Effector CD4-positive, alpha-beta T cell (primary cell): ENCODE measurements around the gene HTR6.

Experiments
- DNase-seq: peaks from one replicate; pipeline ENCODE4 v3.0.0-alpha.2; 2020

Gene HTR6

GRCh38 chr1:19639999-19640362, 24.7 kb upstream of the HTR6 start:
- no peak for DNase-seq

GRCh38 chr1:19640363-19641316, 24.0 kb upstream of the HTR6 start:
- DNase-seq, result no peak

- DNase-seq, result no peak
Observed at GRCh38 chr1:19643121-19643520, 21.6 kb upstream of the HTR6 start.

DNA sequence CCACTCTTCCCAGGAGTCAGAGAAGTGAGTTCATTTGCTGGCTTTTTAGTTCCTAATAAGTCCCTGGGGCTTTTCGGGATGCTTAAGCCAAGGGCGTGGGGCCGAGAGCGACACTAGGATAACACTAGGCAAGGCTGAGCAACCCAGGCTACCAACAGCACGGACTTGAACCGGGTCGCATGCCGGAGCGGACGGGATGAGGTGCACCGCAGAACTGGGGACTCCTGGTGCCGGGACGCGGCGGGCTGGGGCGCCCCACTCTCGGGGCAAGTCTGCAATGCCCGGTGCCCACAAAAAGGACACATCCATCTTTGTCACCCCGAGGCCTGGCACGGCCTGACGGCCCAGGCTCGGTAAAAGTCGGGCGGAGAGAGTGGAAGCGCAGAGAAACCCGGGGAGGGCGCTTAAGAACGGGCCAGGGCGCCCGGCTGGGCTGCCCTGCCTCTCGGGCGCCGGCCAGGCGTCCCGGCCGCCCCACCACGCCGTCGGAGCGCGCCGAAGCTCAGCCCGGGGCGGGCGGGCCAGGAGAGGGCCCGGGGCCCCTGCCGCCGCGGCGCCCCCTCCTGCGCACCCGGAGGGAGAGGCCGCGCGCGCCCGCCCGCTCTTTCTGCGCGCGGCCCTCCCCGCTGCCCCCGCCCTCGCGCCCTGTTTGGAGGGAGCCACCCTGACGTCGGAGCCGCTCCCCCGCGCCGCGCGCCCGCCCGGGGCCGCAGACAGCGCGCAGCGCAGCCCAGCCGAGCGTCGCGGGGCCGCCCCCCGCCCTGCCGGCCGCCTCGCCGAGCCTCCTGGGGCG, 20.9 kb upstream of the HTR6 start, which contains the start of gene NBL1:
NBL1 (plus strand) TSS at position 710 of the 793 bp plus-strand sequence. CDS start 10,720 bp downstream, outside the sequence.
- peak; percentile 58 for DNase-seq

DNA sequence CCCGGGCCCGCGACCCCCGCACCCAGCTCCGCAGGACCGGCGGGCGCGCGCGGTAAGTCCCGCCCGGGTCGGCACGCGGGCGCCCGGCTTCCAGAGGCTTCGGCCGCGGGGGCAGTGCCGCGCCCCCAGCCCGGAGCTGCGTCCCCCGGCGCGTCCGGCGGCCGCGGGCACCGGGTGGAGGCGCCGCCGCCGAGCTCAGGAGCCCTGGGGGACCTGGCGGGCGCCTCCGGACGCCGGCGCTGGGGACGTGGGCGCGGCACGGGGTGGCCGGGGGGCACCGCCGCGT, 20.3 kb upstream of the HTR6 start:
- DNase-seq, result no peak

- no peak for DNase-seq
Observed at GRCh38 chr1:19644681-19645410, 19.8 kb upstream of the HTR6 start.

- DNase-seq, result no peak
Observed at GRCh38 chr1:19645411-19646251, 19.0 kb upstream of the HTR6 start.

- DNase-seq, result no peak
Observed at GRCh38 chr1:19646377-19647319, 18.0 kb upstream of the HTR6 start.

GRCh38 chr1:19647643-19648042, 17.0 kb upstream of the HTR6 start:
- no peak for DNase-seq

- no peak for DNase-seq
Observed at GRCh38 chr1:19648239-19648638, 16.4 kb upstream of the HTR6 start.

DNA sequence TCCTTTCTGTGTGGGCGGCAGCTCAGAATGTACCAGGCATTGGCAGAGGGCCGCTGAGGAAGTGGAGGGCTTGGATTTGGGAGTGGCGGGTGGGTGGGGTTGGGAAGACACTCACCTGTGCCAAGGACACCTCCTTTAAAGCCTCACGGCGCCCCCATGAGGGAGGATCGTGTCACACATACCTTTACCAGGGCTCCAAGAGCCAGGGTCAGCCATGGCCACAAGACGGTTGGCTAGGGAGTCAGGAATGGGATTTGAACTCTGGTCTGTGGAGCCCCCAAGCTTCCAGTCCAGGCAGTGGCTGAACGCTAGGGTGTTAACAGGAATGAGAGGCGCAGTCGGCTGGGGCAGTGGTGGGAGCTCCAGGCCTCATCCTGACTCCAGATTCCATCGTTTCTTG, 16.0 kb upstream of the HTR6 start:
- DNase-seq, result no peak

GRCh38 chr1:19650416-19651140, 14.1 kb upstream of the HTR6 start:
- DNase-seq, result no peak

DNA sequence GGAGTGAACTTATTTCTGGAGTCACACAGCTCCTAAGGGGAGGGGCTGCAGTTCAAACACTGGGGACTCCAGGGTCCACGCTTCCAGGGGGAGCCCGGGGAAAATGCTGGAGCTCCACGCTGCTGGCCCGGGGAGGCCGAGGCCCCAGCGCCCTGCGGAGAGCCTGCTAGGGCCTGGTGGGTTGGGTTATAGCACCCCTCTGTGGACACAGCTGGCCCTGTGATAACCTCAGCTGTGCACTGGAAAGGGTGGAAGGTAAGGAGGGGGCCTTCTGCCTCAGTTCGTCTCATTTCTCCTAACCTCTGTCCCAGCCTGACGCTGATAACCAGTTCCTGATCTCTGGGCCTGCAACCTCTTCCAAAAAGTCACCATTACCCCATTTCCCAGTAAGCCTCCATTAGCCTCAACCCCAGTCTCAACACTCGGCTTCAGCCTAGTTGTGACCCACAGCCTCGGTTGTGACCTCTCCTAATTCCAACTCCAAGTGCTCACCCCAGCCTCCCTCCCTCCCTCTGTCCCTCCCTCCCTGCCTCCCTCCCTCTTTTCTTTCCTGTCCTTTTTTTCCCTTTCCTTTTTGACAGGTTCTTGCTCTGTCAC, 13.4 kb upstream of the HTR6 start:
- peak; percentile 36 for DNase-seq

DNA sequence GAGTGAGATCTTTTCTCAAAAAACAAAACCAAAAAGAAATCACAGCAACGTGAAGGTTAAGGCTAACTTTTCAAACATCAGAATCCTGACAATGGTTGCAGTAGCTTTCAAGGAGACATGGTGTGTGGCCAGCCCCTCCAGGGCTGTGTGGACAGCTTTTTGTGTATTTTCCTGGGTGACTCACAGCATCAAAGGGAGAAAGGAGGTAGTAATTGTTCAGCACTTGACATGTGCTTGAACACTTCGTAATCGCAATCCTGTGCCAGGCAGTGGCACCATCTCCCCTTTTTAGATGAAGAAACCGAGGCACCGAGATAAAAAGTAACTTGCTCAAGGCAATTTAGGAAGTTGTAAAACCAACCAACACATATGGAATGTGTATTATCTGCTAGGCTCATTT, 10.3 kb upstream of the HTR6 start:
- no peak for DNase-seq

DNA sequence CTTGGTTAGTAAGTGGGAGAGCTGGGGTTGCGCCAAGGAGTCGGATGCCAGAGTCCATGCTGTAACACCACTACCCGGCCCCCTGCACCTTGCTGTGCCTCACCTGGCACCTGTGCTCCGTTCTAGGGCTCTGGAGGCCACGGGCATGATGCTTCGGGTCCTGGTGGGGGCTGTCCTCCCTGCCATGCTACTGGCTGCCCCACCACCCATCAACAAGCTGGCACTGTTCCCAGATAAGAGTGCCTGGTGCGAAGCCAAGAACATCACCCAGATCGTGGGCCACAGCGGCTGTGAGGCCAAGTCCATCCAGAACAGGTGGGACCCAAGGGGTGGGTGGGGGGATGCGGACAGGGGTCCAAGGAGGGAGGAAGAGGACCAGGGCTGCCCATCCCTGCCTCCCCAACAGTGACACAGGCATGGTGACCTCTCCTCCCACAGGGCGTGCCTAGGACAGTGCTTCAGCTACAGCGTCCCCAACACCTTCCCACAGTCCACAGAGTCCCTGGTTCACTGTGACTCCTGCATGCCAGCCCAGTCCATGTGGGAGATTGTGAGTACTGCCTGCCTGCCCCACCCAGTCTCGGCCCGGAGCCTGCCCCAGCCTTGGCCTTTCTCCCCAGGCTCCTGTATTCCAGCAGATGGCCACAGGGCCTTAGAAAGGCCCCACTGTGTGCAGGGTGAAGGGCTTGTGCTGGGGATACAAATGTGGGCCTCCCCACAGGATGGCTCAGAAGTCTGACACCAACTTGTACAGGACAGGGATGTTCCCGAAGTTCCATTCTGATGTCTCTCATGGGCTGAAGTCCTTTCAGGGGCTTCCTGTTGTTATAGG, 9.6 kb upstream of the HTR6 start:
- DNase-seq, result no peak

DNA sequence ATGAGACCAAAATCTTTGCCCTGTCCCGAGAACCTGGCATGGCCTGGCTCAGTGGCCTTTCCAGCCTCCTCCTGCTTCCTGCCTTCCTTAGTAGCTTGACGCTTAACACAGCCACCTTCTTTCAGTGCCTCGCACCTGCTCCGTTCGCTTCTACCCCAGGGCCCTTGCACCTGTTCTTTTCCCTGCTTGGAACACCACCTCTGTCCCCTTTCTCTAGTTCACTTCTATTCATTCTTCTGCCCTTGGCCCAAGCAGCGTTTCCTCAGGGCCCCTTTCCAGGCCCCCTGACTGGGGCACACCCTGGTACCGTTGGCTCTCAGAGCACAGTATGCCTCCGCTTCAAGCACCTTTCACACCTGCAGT, 9.0 kb upstream of the HTR6 start:
- no peak for DNase-seq

DNA sequence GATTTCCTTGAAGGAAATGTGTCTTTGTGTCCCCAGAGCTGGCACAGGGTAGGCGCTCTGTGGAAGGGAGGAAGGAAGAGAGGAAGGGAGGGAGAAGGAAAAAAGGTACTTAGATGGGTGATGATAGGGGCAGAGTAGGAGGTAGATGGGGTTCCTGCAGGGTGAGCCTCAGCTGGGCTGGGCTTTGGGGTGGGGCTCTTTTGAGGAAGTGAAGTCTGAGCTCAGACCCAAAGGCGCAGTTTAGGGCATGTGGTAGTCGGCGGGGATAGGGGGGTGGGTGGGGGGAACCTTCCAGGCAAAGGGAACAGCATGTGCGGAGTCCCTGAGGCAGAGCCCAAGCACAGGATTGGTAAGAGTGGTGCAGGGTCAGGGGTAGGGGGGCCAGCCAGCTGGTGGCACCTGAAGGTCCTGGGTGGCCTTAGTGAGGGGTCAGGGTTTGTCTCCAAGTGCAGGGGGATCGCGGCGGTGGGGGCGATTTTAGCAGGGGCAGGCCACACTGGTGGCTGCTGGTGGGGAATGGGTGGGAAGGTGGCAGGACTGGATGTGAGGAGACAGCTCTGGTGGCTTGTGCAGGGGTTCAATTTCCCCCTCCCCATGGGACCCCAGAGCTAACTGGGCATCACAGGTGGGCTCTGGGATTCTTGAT, 8.4 kb upstream of the HTR6 start:
- no peak for DNase-seq

DNA sequence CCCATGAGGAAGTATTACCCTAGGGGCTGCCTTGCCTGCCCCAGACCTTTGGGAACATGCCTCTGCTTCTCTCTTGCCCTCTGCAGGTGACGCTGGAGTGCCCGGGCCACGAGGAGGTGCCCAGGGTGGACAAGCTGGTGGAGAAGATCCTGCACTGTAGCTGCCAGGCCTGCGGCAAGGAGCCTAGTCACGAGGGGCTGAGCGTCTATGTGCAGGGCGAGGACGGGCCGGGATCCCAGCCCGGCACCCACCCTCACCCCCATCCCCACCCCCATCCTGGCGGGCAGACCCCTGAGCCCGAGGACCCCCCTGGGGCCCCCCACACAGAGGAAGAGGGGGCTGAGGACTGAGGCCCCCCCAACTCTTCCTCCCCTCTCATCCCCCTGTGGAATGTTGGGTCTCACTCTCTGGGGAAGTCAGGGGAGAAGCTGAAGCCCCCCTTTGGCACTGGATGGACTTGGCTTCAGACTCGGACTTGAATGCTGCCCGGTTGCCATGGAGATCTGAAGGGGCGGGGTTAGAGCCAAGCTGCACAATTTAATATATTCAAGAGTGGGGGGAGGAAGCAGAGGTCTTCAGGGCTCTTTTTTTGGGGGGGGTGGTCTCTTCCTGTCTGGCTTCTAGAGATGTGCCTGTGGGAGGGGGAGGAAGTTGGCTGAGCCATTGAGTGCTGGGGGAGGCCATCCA, 7.8 kb upstream of the HTR6 start:
- no peak for DNase-seq
